HepG2 (cell line): ENCODE measurements around the gene USP11. TPM values are rescaled to one million over a fixed set of nuclear protein-coding genes. Genes with fewer than 3 reads are reported as not detected.

Experiments
- ATAC-seq: fragments of 200-7000 bp; cut with Tn5 transposase; 3 replicates; pipeline ENCODE4 v1.9.1; 2020; ENCODE audit warnings: mild to moderate bottlenecking, moderate library complexity
- BruUV-seq: library from RNA; stranded (reverse); fragments of 400-500 nt; replicated peaks from 2 replicates; lab custom pipeline; 2021; lab: Mats Ljungman, UMichigan
- CTCF ChIA-PET: fragments of 300-600 bp; formaldehyde crosslinking; extraction: SDS; loops from one replicate; lab custom pipeline; 2021; ENCODE audit warnings: low total read pairs, inconsistent platforms, low intra/inter-chr PET ratio; lab: Yijun Ruan, JAX
- POLR2A ChIA-PET: fragments of 350-600 bp; sonication (Branson Sonifier 250); formaldehyde crosslinking; loops from one replicate; lab custom pipeline; 2020; ENCODE audit warnings: antibody characterized with exemption, inconsistent platforms; lab: Yijun Ruan, JAX
- DNase-seq: peaks from one replicate; pipeline ENCODE4 v3.0.0-alpha.2; 2015; ENCODE audit warnings: low spot score
- FAIRE-seq: peaks from 3 replicates; lab custom pipeline; 2011; peaks lifted over from hg19 to GRCh38; lab: Jason Lieb, UNC
- H2AFZ ChIP-seq: one replicate; pipeline ENCODE4 v1.6.1; 2011; ENCODE audit warnings: low read length, inconsistent platforms
- H3K27ac ChIP-seq: fragments of 300-600 bp; 3 replicates; pipeline ENCODE4 v1.8.0; 2011; ENCODE audit warnings: mixed run types, mild to moderate bottlenecking, mixed read lengths, low read length, inconsistent platforms; ENCODE audit not compliant: insufficient read depth; ENCODE audit errors: extremely low read length
- H3K27me3 ChIP-seq, 2 experiments: fragments of 200-600 bp in 1 of 2; 2 replicates in 1 of 2; 3 replicates in 1 of 2; pipeline versions ENCODE4 v1.6.0 to v1.8.0; 2011; ENCODE audit warnings: low read length in 2 of 2, mild to moderate bottlenecking in 2 of 2, moderate library complexity in 2 of 2, inconsistent platforms in 1 of 2; ENCODE audit not compliant: insufficient read depth in 2 of 2, control insufficient read depth in 1 of 2
- H3K36me3 ChIP-seq, 2 experiments: fragments of 200-600 bp in 1 of 2; replicated peaks in 1 of 2; 2 replicates in 1 of 2; 3 replicates in 1 of 2; pipeline versions ENCODE4 v1.5.1 to v1.8.0; 2011; ENCODE audit warnings: low read length in 2 of 2, inconsistent platforms in 1 of 2; ENCODE audit not compliant: insufficient read depth in 2 of 2, control insufficient read depth in 1 of 2
- H3K4me1 ChIP-seq: 2 replicates; pipeline ENCODE4 v1.5.1; 2012; ENCODE audit warnings: low read length, inconsistent platforms; ENCODE audit not compliant: insufficient read depth
- H3K4me2 ChIP-seq: 2 replicates; pipeline ENCODE4 v1.6.0; 2011; ENCODE audit warnings: low read depth, low read length, inconsistent platforms
- H3K4me3 ChIP-seq, 3 experiments: fragments of 200-600 bp in 1 of 3; sonication (generic), shearing (Covaris generic) in 1 of 3; replicated peaks in 1 of 3; 2 replicates each; pipeline ENCODE4 v1.5.1; 2011 to 2016; ENCODE audit warnings: low read length in 3 of 3, inconsistent platforms in 2 of 3, low read depth in 2 of 3, mild to moderate bottlenecking in 2 of 3, control low read depth in 1 of 3, mixed read lengths in 1 of 3; ENCODE audit not compliant: insufficient read depth in 1 of 3
- H3K79me2 ChIP-seq: one replicate; pipeline ENCODE4 v1.6.1; 2011; ENCODE audit warnings: low read length, inconsistent platforms; ENCODE audit not compliant: insufficient read depth
- H3K9ac ChIP-seq: 2 replicates; pipeline ENCODE4 v1.6.0; 2011; ENCODE audit warnings: mild to moderate bottlenecking, low read depth, low read length, inconsistent platforms; ENCODE audit not compliant: insufficient read depth
- H3K9me3 ChIP-seq: 2 replicates; pipeline ENCODE4 v1.5.1; 2012; ENCODE audit warnings: mild to moderate bottlenecking, low read length
- H4K20me1 ChIP-seq: 2 replicates; pipeline ENCODE4 v1.6.0; 2011; ENCODE audit warnings: inconsistent platforms, mild to moderate bottlenecking, low read length, moderate library complexity; ENCODE audit not compliant: insufficient read depth
- MLLT10 ChIP-seq: sonication (generic); formaldehyde crosslinking; IDR thresholded peaks from 2 replicates; pipeline ENCODE4 v1.4.0; 2020; ENCODE audit warnings: missing genetic modification reagents
- MLXIP ChIP-seq: sonication (generic); formaldehyde crosslinking; IDR thresholded peaks from 2 replicates; pipeline ENCODE4 v1.9.0; 2021; ENCODE audit warnings: missing genetic modification reagents, borderline replicate concordance
- RAD21 ChIP-seq: fragments of 450-650 bp; formaldehyde crosslinking; IDR thresholded peaks from 2 replicates; pipeline ENCODE4 v1.5.0; 2020; ENCODE audit warnings: mild to moderate bottlenecking
- RBAK ChIP-seq: sonication (generic); formaldehyde crosslinking; IDR thresholded peaks from 2 replicates; pipeline ENCODE4 v1.5.1; 2020; ENCODE audit warnings: mild to moderate bottlenecking, missing genetic modification reagents
- RELA ChIP-seq: sonication (generic); formaldehyde crosslinking; IDR thresholded peaks from 2 replicates; pipeline ENCODE4 v1.4.0; 2020; ENCODE audit warnings: missing genetic modification reagents
- SYNCRIP ChIP-seq: fragments of 200-400 bp; formaldehyde crosslinking; IDR thresholded peaks from 2 replicates; pipeline ENCODE4 v1.6.1; 2018; ENCODE audit warnings: mild to moderate bottlenecking, low read depth, low read length; ENCODE audit not compliant: insufficient read depth
- YEATS2 ChIP-seq: sonication (generic); formaldehyde crosslinking; IDR thresholded peaks from 2 replicates; pipeline ENCODE4 v1.4.0; 2020; ENCODE audit warnings: missing genetic modification reagents, borderline replicate concordance
- ZNF564 ChIP-seq: sonication (generic); formaldehyde crosslinking; IDR thresholded peaks from 2 replicates; pipeline ENCODE4 v1.8.1; 2023; ENCODE audit warnings: mild to moderate bottlenecking, missing genetic modification reagents
- ZNF709 ChIP-seq: sonication (generic); formaldehyde crosslinking; IDR thresholded peaks from 2 replicates; pipeline ENCODE4 v1.5.0; 2020; ENCODE audit warnings: mild to moderate bottlenecking, missing genetic modification reagents
- WGBS: methylation state at CpG from one replicate; pipeline ENCODE4 v1.1.6; 2017; ENCODE audit warnings: low lambda C conversion rate; 5-methylcytosine and 5-hydroxymethylcytosine counted together
- in situ Hi-C: cut with HindIII; loops from 2 replicates; pipeline ENCODE4 v1.10.0; 2017; ENCODE audit warnings: low pct_unique_long_range_greater_than_20kb; ENCODE audit not compliant: extremely low pct_ligation_motif_present
- intact Hi-C: fragments of 100-400 bp; cut with micrococcal nuclease; formaldehyde crosslinking; loops from one replicate; pipeline ENCODE4 v1.10.0; 2022; ENCODE audit not compliant: unreplicated experiment
- polyA plus RNA-seq, 8 experiments: library from polyadenylated mRNA; depleted of rRNA in 3 of 8; stranded (reverse) in 7 of 8; unstranded in 1 of 8; fragments of >200 nt; fragmentation: Illumina TruSeq in 4 of 8; extraction: Trizol in 4 of 8; gene quantifications; 2 replicates each; pipeline versions ENCODE4 v1.2.1 to v1.2.3, GENCODE V29; 2011 to 2016; ENCODE audit warnings: low read depth in 4 of 8, missing spikeins in 1 of 8, mixed read lengths in 1 of 8; ENCODE audit not compliant: insufficient read depth in 1 of 8
- total RNA-seq, 5 experiments: library from RNA; depleted of rRNA; stranded (reverse); fragments of >200 nt; fragmentation: Illumina TruSeq; extraction: Trizol; gene quantifications; 2 replicates each; pipeline ENCODE4 v1.2.3, GENCODE V29; 2016; ENCODE audit warnings: low read depth in 1 of 5
- TF ChIP-seq, protein P1 (sequence below): sonication (generic); formaldehyde crosslinking; IDR thresholded peaks from 2 replicates; pipeline ENCODE4 v1.8.1; 2023; ENCODE audit warnings: missing genetic modification reagents, mild to moderate bottlenecking, borderline replicate concordance

Gene USP11
- total and polyA plus RNA-seq, 2 of the 13 experiments (the other 11 are each of a cell fraction or from before 2014, with no cell fraction given): 23.8 to 31.7 TPM

- in situ Hi-C loops: no loop called here
- Histone ChIP-seq H3K4me3 (no peak overlapping the region), H3K4me1 (peaks cover 16% of the 10 kb centered on the region), H3K4me2 (no peak overlapping the region), H2AFZ (no peak overlapping the region), H3K9ac (no peak overlapping the region), H3K36me3 (peaks cover 10 to 38% of the 10 kb centered on the region in 2 experiments; a peak in 4 of 5 replicates), H3K9me3 (no peaks in the 10 kb centered on the region), H4K20me1 (peaks cover 5% of the 10 kb centered on the region; the same call in 1 of the 2 replicates), H3K27ac (no peak overlapping the region), H3K27me3 (no peaks in the 10 kb centered on the region), H3K79me2 (peaks cover 7% of the 10 kb centered on the region)
- no peak for ATAC-seq
- WGBS: 96% methylated on average over 10 of the region's 20 CpGs
- FAIRE-seq: no peak
- TF ChIP-seq, protein P1, sequence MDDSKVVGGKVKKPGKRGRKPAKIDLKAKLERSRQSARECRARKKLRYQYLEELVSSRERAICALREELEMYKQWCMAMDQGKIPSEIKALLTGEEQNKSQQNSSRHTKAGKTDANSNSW (CRISPR knock-in tag): no peak
- TF ChIP-seq YEATS2 (CRISPR knock-in tag) (no peak), ZNF564 (no peak), MLXIP (CRISPR knock-in tag) (no peak), ZNF709 (no peak), MLLT10 (CRISPR knock-in tag) (no peak), RAD21 (CRISPR knock-in tag) (no peak), RBAK (CRISPR knock-in tag) (no peak), RELA (CRISPR knock-in tag) (no peak), SYNCRIP (no peak)
- TSS peak; percentile 9 for BruUV-seq
- CTCF ChIA-PET: no interaction called here
- intact Hi-C loops: no loop called here
- POLR2A ChIA-PET: interaction anchor here (2.0 kb wide), 1 partner anchor 18 kb away, joined by 4 read pairs; the partner anchor contains the start of gene USP11
- no peak for DNase-seq
Measured at GRCh38 chrX:47214435-47215077, 18.3 kb upstream of the USP11 start.
